SJSA1 (cell line): ENCODE results near the gene ANKMY1. TPM values are rescaled to one million over a fixed set of nuclear protein-coding genes. Genes with fewer than 3 reads are reported as not detected.

Source experiments
- DNase-seq, 2 experiments: peaks; one replicate each; pipeline ENCODE4 v3.0.0-alpha.2; 2015 to 2020; ENCODE audit warnings: low spot score in 2 of 2, low read depth in 1 of 2
- H3K27ac ChIP-seq: fragments of 250-450 bp; sonication (Bioruptor Pico); 2 replicates; pipeline ENCODE4 v1.5.1; 2020; ENCODE audit warnings: mild to moderate bottlenecking, moderate library complexity
- H3K27me3 ChIP-seq: fragments of 250-450 bp; sonication (Bioruptor Pico); replicated peaks from 2 replicates; pipeline ENCODE4 v1.5.1; 2020; ENCODE audit warnings: mild to moderate bottlenecking, moderate library complexity
- H3K36me3 ChIP-seq: fragments of 250-450 bp; sonication (Bioruptor Pico); 2 replicates; pipeline ENCODE4 v1.5.1; 2020; ENCODE audit warnings: mild to moderate bottlenecking
- H3K4me1 ChIP-seq: fragments of 250-450 bp; sonication (Bioruptor Pico); replicated peaks from 2 replicates; pipeline ENCODE4 v1.6.1; 2021; ENCODE audit warnings: mild to moderate bottlenecking
- H3K4me3 ChIP-seq: fragments of 250-450 bp; sonication (Bioruptor Pico); 2 replicates; pipeline ENCODE4 v1.5.1; 2020; ENCODE audit warnings: mild to moderate bottlenecking
- H3K9me3 ChIP-seq: fragments of 250-450 bp; sonication (Bioruptor Pico); replicated peaks from 2 replicates; pipeline ENCODE4 v1.5.1; 2020; ENCODE audit warnings: mild to moderate bottlenecking
- total RNA-seq: library from RNA; depleted of rRNA; stranded (reverse); fragments of >200 nt; shearing (Covaris generic); gene quantifications from 2 replicates; pipeline ENCODE4 v1.2.3, GENCODE V29; 2014

Gene ANKMY1
- total RNA-seq, 1 experiment from 2014 or later, result 8.1 TPM

GRCh38 chr2:240461471-240462072 lies 96.2 kb downstream of the ANKMY1 start:
- no peaks in the 10 kb centered on the region for H3K9me3 ChIP-seq
- DNase-seq, result no peak
- no peak overlapping the region for H3K4me3 ChIP-seq
- no peaks in the 10 kb centered on the region for H3K27me3 ChIP-seq
- H3K27ac ChIP-seq, result no peak overlapping the region
- peaks cover 14% of the 10 kb centered on the region for H3K36me3 ChIP-seq
- no peaks in the 10 kb centered on the region for H3K4me1 ChIP-seq

DNA sequence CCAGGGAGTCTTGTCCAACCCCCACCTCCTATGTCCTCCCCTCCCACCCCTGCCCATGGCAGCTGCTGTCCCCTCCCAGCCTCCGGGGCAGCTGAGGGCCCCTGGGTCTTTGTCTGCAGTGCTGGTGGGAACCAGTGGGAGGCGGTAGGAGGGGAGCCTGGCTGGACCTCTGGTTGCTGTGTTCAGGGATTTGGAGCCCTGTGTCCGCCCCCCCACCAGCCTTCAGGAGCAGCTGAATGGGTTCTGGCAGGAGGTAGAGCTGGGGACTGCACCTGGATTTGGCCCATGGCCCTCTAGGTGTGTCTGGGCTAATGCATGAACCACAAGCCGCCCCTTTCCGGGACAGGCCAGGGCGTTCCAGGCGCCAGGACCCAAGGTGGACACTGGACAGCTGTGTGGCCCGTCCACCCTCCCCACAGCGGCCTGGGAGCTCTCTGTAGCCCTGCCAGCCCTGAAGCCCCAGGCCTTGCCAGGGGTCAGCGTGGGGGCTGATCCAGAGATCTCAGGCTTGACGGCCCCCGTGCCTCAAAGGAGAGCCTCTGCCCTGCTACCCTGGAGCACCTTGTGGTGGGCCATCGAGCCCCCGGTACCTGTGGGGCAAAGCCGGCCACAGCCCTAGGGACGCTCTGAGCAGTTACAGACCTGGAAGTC lies 96.9 kb downstream of the ANKMY1 start:
- H3K4me3 ChIP-seq, result no peak overlapping the region
- no peaks in the 10 kb centered on the region for H3K27me3 ChIP-seq
- peak in 1 of 2 experiments; percentile 42 for DNase-seq
- H3K36me3 ChIP-seq, result peaks cover 14% of the 10 kb centered on the region
- H3K9me3 ChIP-seq, result no peaks in the 10 kb centered on the region
- H3K27ac ChIP-seq, result no peak overlapping the region
- H3K4me1 ChIP-seq, result no peaks in the 10 kb centered on the region

DNA sequence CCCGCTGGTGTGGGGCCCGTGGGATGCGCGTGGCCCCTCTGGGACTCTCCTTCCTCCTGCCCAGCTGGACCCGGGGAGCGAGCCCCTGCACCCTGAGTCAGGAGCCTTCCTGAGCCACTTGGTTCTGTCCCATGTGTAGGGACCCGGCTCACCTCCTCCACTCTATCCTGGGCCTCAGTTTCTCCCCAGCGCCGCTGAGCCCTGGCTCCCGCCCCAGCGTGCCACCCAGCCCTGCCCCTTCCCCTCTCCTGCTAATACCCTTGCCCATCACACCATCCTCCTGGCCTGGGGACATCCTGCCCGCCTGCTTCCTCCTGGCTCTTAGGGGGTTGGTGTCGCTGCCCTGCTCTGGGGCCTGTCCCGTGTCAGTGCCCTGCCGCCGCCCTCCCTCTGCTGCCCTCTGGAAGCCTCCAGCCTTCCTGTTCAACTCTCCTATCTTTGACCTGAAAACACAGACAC lies 97.5 kb downstream of the ANKMY1 start:
- no peaks in the 10 kb centered on the region for H3K27me3 ChIP-seq
- peaks cover 14% of the 10 kb centered on the region for H3K36me3 ChIP-seq
- peak in 1 of 2 experiments; percentile 39 for DNase-seq
- H3K9me3 ChIP-seq, result no peaks in the 10 kb centered on the region
- no peaks in the 10 kb centered on the region for H3K4me1 ChIP-seq
- H3K27ac ChIP-seq, result no peak overlapping the region
- no peak overlapping the region for H3K4me3 ChIP-seq

- H3K4me3 ChIP-seq, result no peak overlapping the region
- H3K4me1 ChIP-seq, result no peaks in the 10 kb centered on the region
- no peaks in the 10 kb centered on the region for H3K27me3 ChIP-seq
- no peak overlapping the region for H3K27ac ChIP-seq
- DNase-seq, result no peak
- H3K36me3 ChIP-seq, result peaks cover 10% of the 10 kb centered on the region; the same call in 1 of the 2 replicates
- H3K9me3 ChIP-seq, result no peaks in the 10 kb centered on the region
These were observed 98.2 kb downstream of the ANKMY1 start for GRCh38 chr2:240459401-240460252.

DNA sequence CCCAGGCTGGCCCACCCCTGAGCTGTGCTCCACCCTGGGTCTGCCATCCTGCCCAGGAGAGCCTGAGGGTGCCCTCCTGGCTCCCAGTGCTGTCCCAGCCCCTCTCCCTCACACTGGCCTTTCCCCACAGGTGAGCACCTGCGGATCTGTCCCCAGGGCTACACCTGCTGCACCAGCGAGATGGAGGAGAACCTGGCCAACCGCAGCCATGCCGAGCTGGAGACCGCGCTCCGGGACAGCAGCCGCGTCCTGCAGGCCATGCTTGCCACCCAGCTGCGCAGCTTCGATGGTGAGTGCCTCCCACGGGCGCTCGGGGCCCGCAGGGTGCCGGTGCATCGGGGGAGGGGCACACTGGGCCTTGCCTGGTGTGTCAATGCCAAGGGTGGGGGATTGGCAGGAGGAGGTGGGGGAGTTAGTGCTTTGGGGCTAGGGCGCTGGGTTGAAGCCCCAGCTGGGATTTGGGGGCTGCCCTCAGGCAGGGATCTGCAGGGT lies 98.8 kb downstream of the ANKMY1 start:
- Histone ChIP-seq H3K27me3 (no peaks in the 10 kb centered on the region), H3K4me3 (no peak overlapping the region), H3K9me3 (no peaks in the 10 kb centered on the region), H3K4me1 (no peaks in the 10 kb centered on the region), H3K36me3 (peaks cover 7% of the 10 kb centered on the region; the same call in 1 of the 2 replicates), H3K27ac (no peak overlapping the region)
- DNase-seq, result no peak

DNA sequence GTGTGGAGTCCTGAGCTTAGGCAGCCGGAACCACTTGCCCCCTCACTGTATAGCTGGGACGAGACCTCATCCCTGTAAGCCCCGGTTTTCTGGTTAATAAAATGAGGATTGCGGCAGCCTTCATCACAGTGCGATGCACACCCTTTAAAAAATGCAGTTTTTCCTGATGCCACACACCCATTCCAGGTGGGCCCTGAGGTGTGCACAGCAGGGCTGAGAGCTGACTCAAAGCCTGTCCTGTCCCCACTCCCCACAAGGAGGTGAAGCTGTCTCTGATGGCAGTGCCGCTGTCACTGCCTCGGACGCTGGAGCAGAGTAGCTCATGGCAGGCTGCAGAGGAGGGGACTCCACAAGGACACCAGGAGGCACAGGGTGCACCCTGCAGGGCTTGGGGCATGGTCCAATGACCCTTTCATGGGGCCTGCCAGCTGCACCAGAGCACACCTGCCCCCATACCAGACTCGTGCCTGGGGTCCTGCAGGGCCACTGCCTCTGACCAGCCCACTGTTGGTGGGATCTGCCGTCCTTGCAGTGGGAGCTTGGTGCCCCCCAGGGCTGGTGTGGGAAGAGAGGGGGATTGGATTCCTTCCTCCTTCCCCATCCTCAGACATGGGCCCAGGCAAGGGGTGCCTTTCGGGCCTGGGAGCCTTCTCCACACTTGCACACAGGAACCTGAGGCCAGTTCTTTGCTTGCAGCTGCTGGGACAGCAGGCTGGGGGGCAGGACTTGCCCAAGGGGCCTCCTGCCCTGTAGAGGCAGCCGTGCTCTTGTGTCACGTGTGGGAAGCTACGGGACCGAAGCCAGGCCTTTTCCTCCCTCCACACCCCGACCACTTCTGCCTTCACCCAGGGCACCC lies 99.5 kb downstream of the ANKMY1 start:
- H3K27me3 ChIP-seq, result no peaks in the 10 kb centered on the region
- no peaks in the 10 kb centered on the region for H3K9me3 ChIP-seq
- H3K27ac ChIP-seq, result no peak overlapping the region
- H3K4me1 ChIP-seq, result no peaks in the 10 kb centered on the region
- no peak for DNase-seq
- H3K4me3 ChIP-seq, result no peak overlapping the region
- peaks cover 3% of the 10 kb centered on the region; the same call in 1 of the 2 replicates for H3K36me3 ChIP-seq

DNA sequence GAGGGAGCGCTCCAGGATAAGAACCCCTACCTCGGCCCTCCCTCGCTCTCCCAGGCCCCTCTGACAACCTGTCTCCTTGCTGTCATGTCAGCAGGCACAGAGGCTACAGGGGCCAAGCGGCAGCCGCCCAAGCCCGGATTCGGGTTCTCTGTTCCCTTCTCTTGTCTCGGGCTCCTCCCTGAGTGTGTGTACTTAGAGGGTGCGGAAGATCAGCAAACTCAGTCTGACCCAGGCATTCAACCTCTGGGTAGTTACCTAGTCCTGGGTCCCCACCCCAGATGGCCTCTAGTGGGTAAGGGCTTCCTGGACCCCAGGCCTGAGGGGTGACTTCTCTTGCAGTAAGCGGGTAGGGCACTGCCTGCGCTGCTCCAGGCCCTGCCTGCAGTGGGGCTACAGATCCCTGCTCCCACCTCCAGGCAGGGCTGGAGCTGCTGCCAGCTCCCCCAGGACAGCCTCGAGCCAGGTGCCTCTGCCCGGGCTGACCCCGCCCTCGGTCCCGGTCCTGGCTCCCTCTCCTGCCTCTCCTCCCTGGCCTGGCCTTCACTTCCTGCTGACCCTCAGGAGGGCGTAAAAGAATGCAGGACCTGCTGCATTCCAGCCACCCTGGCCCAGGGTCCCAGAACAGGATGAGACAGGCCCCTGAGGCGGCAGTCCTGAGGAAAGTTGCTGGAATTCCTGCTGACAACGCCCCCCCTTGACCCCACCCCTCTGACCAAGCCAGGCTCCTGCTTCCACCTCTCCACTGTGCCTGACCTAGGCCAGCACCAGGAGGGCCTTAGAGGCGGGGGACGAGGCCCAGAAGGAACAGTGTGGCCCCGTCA lies 100.4 kb downstream of the ANKMY1 start:
- Histone ChIP-seq H3K9me3 (no peaks in the 10 kb centered on the region), H3K4me3 (no peak overlapping the region), H3K27ac (no peak overlapping the region), H3K4me1 (peaks cover 6% of the 10 kb centered on the region), H3K36me3 (peaks cover 3% of the 10 kb centered on the region; the same call in 1 of the 2 replicates), H3K27me3 (no peaks in the 10 kb centered on the region)
- no peak for DNase-seq

DNA sequence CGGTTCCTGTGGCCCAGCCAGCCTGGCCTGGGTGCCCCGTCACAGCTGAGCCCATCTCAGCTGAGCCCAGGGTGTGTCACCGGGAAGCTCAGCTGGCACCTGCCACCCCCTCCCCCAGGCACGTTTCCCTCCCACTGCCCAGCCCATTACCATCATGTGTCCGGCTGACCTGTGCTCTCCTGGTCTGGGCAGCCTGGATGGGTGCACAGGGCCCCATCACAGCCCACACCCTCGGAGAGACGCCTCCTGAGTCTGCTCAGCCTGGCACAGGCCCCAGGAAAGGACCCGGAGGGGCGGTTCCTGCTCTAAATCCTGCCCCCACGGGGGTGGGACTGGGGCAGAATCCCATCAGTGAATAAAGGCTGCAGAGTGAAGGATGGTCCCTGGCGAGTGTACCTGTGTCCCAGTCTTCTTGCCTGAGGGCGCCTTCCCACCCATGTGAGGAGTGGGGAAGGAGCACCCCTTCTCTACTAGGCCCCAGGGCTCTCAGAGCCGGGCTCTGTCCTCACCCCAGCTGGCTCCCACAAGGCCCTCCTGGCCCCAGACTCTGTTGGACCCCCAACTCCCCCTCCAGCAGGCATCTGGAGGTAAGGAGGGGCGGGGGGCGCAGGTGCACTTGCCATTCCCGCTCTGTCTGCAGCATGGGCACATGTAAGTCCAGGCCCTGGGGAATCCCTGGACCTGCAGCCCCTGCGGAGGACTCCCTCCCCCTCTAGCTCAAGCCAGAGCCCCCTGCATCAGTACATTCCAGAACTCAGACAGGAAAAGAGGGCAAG lies 101.2 kb downstream of the ANKMY1 start:
- no peak for DNase-seq
- H3K9me3 ChIP-seq, result no peaks in the 10 kb centered on the region

DNA sequence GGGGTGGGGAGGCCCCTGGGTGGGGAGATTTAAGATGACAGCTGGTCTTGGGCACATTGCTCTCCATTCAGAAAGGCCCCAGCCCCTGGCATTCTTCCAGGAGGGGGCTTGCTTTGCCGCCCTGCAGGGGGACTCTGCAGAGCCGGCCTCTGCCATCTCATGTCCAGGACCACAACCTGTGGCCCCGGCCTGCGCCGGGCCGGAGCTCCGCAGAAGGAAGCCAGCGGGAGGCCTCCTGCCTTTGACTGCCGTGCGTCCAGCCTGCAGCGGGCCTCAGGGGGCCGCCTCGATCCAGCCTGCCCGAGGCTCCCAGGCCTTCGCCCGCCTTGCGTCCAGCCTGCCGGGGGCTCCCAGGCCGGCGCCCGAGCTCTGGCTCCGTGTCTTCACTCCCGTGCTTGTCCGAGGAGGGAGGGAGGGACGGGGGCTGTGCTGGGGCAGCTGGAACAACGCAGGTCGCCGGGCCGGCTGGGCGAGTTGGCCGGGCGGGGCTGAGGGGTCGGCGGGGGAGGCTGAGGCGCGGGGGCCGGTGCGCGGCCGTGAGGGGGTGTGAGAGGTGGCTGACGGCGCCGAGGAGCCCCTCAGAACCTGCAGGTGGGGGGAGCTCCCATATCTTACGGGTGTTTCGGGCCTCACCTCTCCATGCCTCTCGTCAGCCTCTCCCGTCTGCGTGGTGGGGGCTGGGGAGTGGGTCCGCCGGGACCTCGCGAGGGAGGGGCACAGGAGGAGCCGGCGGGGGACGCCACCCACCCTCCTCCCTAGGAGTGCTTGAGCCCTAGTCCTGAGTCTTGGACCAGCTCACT lies 101.9 kb downstream of the ANKMY1 start:
- Histone ChIP-seq H3K27me3 (peaks cover 4% of the 10 kb centered on the region; the same call in 1 of the 2 replicates), H3K36me3 (no peaks in the 10 kb centered on the region), H3K4me3 (no peak overlapping the region), H3K4me1 (peaks cover 12% of the 10 kb centered on the region), H3K9me3 (no peaks in the 10 kb centered on the region), H3K27ac (no peak overlapping the region)
- no peak for DNase-seq

More for the DNA sequence above, 101.2 kb downstream of the ANKMY1 start:
- Histone ChIP-seq H3K27ac (no peak overlapping the region), H3K4me1 (peaks cover 12% of the 10 kb centered on the region), H3K36me3 (no peaks in the 10 kb centered on the region), H3K27me3 (peaks cover 4% of the 10 kb centered on the region; the same call in 1 of the 2 replicates), H3K4me3 (no peak overlapping the region)

GRCh38 chr2:240455272-240455646 lies 102.5 kb downstream of the ANKMY1 start:
- no peak overlapping the region for H3K4me3 ChIP-seq
- peaks cover 12% of the 10 kb centered on the region for H3K4me1 ChIP-seq
- H3K36me3 ChIP-seq, result no peaks in the 10 kb centered on the region
- no peaks in the 10 kb centered on the region for H3K9me3 ChIP-seq
- DNase-seq, result no peak
- peaks cover 4% of the 10 kb centered on the region; the same call in 1 of the 2 replicates for H3K27me3 ChIP-seq
- H3K27ac ChIP-seq, result no peak overlapping the region

GRCh38 chr2:240454106-240454901 lies 103.5 kb downstream of the ANKMY1 start:
- H3K27ac ChIP-seq, result no peak overlapping the region
- no peak overlapping the region for H3K4me3 ChIP-seq
- peaks cover 4% of the 10 kb centered on the region; the same call in 1 of the 2 replicates for H3K27me3 ChIP-seq
- H3K9me3 ChIP-seq, result no peaks in the 10 kb centered on the region
- DNase-seq, result no peak
- H3K36me3 ChIP-seq, result no peaks in the 10 kb centered on the region
- H3K4me1 ChIP-seq, result peaks cover 12% of the 10 kb centered on the region
